SK-N-SH treated with all-trans-retinoic acid at 6 μM for 48 hours (cell line): ENCODE measurements around the gene NBEA.

Source experiments
- ESRRG ChIP-seq: fragments of 250-450 bp; sonication (Bioruptor Pico); IDR thresholded peaks from 2 replicates; pipeline ENCODE4 v1.6.1; 2021; ENCODE audit warnings: mild to moderate bottlenecking
- GLIS3 ChIP-seq: fragments of 250-450 bp; sonication (Bioruptor Pico); IDR thresholded peaks from 2 replicates; pipeline ENCODE4 v1.5.0; 2020; ENCODE audit warnings: mild to moderate bottlenecking, moderate library complexity
- ISL1 ChIP-seq: fragments of 250-450 bp; sonication (Bioruptor Pico); IDR thresholded peaks from 2 replicates; pipeline ENCODE4 v2.1.2; 2022; ENCODE audit warnings: mild to moderate bottlenecking, moderate library complexity
- OSR1 ChIP-seq: fragments of 250-450 bp; sonication (Bioruptor Pico); IDR thresholded peaks from 2 replicates; pipeline ENCODE4 v1.8.0; 2022; ENCODE audit warnings: moderate library complexity, mild to moderate bottlenecking, inconsistent platforms
- TOX ChIP-seq: fragments of 250-450 bp; sonication (Bioruptor Pico); IDR thresholded peaks from 2 replicates; pipeline ENCODE4 v1.8.0; 2021; ENCODE audit warnings: mild to moderate bottlenecking, moderate library complexity, borderline replicate concordance
- ZNF565 ChIP-seq: fragments of 450-650 bp; formaldehyde crosslinking; conservative IDR thresholded peaks from 2 replicates; pipeline ENCODE4 v1.5.0; 2020; ENCODE audit warnings: low read depth, mild to moderate bottlenecking, moderate library complexity
- TF ChIP-seq, protein P1 (sequence below): fragments of 250-450 bp; sonication (Bioruptor Pico); IDR thresholded peaks from 2 replicates; pipeline ENCODE4 v1.8.0; 2020; ENCODE audit warnings: mild to moderate bottlenecking, moderate library complexity, borderline replicate concordance
- TF ChIP-seq, protein P2 (sequence below): fragments of 250-450 bp; sonication (Bioruptor Pico); IDR thresholded peaks from 2 replicates; pipeline ENCODE4 v1.5.0; 2020; ENCODE audit warnings: mild to moderate bottlenecking, moderate library complexity
- TF ChIP-seq, protein P3 (sequence below): fragments of 250-450 bp; sonication (Bioruptor Pico); IDR thresholded peaks from 2 replicates; pipeline ENCODE4 v1.8.0; 2021; ENCODE audit warnings: low read depth, mild to moderate bottlenecking, moderate library complexity, borderline replicate concordance
- TF ChIP-seq, protein P4 (sequence below): fragments of 250-450 bp; sonication (Bioruptor Pico); IDR thresholded peaks from 2 replicates; pipeline ENCODE4 v1.5.1; 2020; ENCODE audit warnings: low read depth, mild to moderate bottlenecking, moderate library complexity
- TF ChIP-seq, protein P5 (sequence below): fragments of 250-450 bp; sonication (Bioruptor Pico); IDR thresholded peaks from 2 replicates; pipeline ENCODE4 v1.5.1; 2021; ENCODE audit warnings: mild to moderate bottlenecking, moderate library complexity

DNA sequence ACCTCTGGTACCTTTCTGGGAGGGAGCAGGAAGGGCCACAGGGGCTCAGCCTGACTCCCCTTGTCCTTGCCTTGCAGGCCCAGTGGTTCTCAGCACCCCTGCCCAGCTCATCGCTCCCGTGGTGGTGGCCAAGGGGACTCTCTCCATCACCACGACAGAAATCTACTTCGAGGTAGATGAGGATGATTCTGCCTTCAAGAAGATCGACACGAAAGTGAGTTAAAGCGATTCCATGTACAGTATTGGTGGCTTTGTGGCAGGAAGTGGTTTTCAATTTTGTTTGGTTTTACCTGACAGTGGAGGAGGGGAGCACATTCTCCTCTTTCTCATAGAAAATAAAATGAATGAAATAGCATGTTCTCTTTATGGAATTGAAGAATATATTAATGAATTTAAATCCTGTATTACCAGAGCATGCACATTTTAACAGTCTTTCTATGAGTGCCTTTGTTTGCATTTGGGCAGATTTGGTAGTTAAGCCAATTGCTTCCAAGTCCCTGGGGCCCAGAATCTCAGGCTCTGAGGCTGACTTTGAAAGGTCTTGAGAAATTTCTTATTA, 530.3 kb downstream of the NBEA start:
- TF ChIP-seq ESRRG (CRISPR knock-in tag) (no peak), TOX (CRISPR knock-in tag) (no peak), ISL1 (no peak), OSR1 (CRISPR knock-in tag) (no peak), GLIS3 (no peak), ZNF565 (CRISPR knock-in tag) (no peak)
- TF ChIP-seq, protein P1, sequence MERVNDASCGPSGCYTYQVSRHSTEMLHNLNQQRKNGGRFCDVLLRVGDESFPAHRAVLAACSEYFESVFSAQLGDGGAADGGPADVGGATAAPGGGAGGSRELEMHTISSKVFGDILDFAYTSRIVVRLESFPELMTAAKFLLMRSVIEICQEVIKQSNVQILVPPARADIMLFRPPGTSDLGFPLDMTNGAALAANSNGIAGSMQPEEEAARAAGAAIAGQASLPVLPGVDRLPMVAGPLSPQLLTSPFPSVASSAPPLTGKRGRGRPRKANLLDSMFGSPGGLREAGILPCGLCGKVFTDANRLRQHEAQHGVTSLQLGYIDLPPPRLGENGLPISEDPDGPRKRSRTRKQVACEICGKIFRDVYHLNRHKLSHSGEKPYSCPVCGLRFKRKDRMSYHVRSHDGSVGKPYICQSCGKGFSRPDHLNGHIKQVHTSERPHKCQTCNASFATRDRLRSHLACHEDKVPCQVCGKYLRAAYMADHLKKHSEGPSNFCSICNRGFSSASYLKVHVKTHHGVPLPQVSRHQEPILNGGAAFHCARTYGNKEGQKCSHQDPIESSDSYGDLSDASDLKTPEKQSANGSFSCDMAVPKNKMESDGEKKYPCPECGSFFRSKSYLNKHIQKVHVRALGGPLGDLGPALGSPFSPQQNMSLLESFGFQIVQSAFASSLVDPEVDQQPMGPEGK (CRISPR knock-in tag) = no peak
- TF ChIP-seq, protein P2, sequence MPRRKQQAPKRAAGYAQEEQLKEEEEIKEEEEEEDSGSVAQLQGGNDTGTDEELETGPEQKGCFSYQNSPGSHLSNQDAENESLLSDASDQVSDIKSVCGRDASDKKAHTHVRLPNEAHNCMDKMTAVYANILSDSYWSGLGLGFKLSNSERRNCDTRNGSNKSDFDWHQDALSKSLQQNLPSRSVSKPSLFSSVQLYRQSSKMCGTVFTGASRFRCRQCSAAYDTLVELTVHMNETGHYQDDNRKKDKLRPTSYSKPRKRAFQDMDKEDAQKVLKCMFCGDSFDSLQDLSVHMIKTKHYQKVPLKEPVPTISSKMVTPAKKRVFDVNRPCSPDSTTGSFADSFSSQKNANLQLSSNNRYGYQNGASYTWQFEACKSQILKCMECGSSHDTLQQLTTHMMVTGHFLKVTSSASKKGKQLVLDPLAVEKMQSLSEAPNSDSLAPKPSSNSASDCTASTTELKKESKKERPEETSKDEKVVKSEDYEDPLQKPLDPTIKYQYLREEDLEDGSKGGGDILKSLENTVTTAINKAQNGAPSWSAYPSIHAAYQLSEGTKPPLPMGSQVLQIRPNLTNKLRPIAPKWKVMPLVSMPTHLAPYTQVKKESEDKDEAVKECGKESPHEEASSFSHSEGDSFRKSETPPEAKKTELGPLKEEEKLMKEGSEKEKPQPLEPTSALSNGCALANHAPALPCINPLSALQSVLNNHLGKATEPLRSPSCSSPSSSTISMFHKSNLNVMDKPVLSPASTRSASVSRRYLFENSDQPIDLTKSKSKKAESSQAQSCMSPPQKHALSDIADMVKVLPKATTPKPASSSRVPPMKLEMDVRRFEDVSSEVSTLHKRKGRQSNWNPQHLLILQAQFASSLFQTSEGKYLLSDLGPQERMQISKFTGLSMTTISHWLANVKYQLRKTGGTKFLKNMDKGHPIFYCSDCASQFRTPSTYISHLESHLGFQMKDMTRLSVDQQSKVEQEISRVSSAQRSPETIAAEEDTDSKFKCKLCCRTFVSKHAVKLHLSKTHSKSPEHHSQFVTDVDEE = no peak
- TF ChIP-seq, protein P3, sequence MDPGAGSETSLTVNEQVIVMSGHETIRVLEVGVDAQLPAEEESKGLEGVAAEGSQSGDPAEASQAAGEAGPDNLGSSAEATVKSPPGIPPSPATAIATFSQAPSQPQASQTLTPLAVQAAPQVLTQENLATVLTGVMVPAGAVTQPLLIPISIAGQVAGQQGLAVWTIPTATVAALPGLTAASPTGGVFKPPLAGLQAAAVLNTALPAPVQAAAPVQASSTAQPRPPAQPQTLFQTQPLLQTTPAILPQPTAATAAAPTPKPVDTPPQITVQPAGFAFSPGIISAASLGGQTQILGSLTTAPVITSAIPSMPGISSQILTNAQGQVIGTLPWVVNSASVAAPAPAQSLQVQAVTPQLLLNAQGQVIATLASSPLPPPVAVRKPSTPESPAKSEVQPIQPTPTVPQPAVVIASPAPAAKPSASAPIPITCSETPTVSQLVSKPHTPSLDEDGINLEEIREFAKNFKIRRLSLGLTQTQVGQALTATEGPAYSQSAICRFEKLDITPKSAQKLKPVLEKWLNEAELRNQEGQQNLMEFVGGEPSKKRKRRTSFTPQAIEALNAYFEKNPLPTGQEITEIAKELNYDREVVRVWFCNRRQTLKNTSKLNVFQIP (CRISPR knock-in tag) = no peak
- TF ChIP-seq, protein P4, sequence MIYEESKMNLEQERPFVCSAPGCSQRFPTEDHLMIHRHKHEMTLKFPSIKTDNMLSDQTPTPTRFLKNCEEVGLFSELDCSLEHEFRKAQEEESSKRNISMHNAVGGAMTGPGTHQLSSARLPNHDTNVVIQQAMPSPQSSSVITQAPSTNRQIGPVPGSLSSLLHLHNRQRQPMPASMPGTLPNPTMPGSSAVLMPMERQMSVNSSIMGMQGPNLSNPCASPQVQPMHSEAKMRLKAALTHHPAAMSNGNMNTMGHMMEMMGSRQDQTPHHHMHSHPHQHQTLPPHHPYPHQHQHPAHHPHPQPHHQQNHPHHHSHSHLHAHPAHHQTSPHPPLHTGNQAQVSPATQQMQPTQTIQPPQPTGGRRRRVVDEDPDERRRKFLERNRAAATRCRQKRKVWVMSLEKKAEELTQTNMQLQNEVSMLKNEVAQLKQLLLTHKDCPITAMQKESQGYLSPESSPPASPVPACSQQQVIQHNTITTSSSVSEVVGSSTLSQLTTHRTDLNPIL = no peak
- TF ChIP-seq, protein P5, sequence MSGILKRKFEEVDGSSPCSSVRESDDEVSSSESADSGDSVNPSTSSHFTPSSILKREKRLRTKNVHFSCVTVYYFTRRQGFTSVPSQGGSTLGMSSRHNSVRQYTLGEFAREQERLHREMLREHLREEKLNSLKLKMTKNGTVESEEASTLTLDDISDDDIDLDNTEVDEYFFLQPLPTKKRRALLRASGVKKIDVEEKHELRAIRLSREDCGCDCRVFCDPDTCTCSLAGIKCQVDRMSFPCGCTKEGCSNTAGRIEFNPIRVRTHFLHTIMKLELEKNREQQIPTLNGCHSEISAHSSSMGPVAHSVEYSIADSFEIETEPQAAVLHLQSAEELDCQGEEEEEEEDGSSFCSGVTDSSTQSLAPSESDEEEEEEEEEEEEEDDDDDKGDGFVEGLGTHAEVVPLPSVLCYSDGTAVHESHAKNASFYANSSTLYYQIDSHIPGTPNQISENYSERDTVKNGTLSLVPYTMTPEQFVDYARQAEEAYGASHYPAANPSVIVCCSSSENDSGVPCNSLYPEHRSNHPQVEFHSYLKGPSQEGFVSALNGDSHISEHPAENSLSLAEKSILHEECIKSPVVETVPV = no peak
